Mesendoderm (in vitro differentiated cells): ENCODE data around the gene CYB561.
A peak's percentile ranks its signal among the peaks of the same experiment; 100 is the strongest.

Source experiments
- DNase-seq: peaks from one replicate; pipeline ENCODE4 v3.0.0; 2013
- H2AK5ac ChIP-seq: 2 replicates; pipeline ENCODE4 v1.6.1; 2013; ENCODE audit warnings: low read length, inconsistent platforms
- H2BK120ac ChIP-seq: 2 replicates; pipeline ENCODE4 v1.6.1; 2013; ENCODE audit warnings: low read depth, mild to moderate bottlenecking, low read length, moderate library complexity, mixed read lengths
- H2BK15ac ChIP-seq: replicated peaks from 2 replicates; pipeline ENCODE4 v1.6.1; 2013; ENCODE audit warnings: low read depth, mild to moderate bottlenecking, moderate library complexity
- H2BK5ac ChIP-seq: 2 replicates; pipeline ENCODE4 v1.6.1; 2013; ENCODE audit warnings: low read length, inconsistent platforms
- H3K18ac ChIP-seq: 2 replicates; pipeline ENCODE4 v1.6.1; 2013; ENCODE audit warnings: mild to moderate bottlenecking, low read length, mixed read lengths
- H3K23ac ChIP-seq: one replicate; pipeline ENCODE4 v1.6.1; 2013; ENCODE audit warnings: low read length
- H3K27ac ChIP-seq: 2 replicates; pipeline ENCODE4 v1.5.1; 2013; ENCODE audit warnings: low read depth, mild to moderate bottlenecking, inconsistent platforms, low read length, moderate library complexity
- H3K27me3 ChIP-seq: 2 replicates; pipeline ENCODE4 v1.6.1; 2013; ENCODE audit warnings: low read length, control low read depth, mild to moderate bottlenecking, inconsistent platforms; ENCODE audit not compliant: insufficient read depth, poor library complexity
- H3K36me3 ChIP-seq: 2 replicates; pipeline ENCODE4 v1.6.1; 2013; ENCODE audit warnings: low read length, inconsistent platforms; ENCODE audit not compliant: control insufficient read depth, insufficient read depth
- H3K4ac ChIP-seq: one replicate; pipeline ENCODE4 v1.6.1; 2013; ENCODE audit warnings: low read depth, mild to moderate bottlenecking, low read length, moderate library complexity
- H3K4me1 ChIP-seq: 2 replicates; pipeline ENCODE4 v1.6.1; 2013; ENCODE audit warnings: low read depth, low read length, inconsistent platforms; ENCODE audit not compliant: control insufficient read depth
- H3K4me2 ChIP-seq: 2 replicates; pipeline ENCODE4 v1.6.1; 2013; ENCODE audit warnings: low read length
- H3K4me3 ChIP-seq: 2 replicates; pipeline ENCODE4 v1.5.1; 2013; ENCODE audit warnings: mild to moderate bottlenecking, low read length
- H3K56ac ChIP-seq: one replicate; pipeline ENCODE4 v1.6.1; 2013; ENCODE audit warnings: low read length
- H3K79me1 ChIP-seq: 2 replicates; pipeline ENCODE4 v1.6.1; 2013; ENCODE audit warnings: low read length, inconsistent platforms
- H3K79me2 ChIP-seq: 2 replicates; pipeline ENCODE4 v1.6.1; 2013; ENCODE audit warnings: mild to moderate bottlenecking, low read length; ENCODE audit not compliant: control insufficient read depth, insufficient read depth
- H3K9ac ChIP-seq: 2 replicates; pipeline ENCODE4 v1.6.1; 2013; ENCODE audit warnings: low read length, inconsistent platforms
- H4K5ac ChIP-seq: one replicate; pipeline ENCODE4 v1.6.1; 2013; ENCODE audit warnings: low read length
- H4K8ac ChIP-seq: one replicate; pipeline ENCODE4 v1.6.1; 2013; ENCODE audit warnings: low read depth, mild to moderate bottlenecking, control low read depth, low read length, moderate library complexity
- WGBS: extraction: QIAGEN DNeasy Blood & Tissue Kit; methylation state at CpG from one replicate; pipeline ENCODE4 v1.1.7; 2013; ENCODE audit warnings: low lambda C conversion rate, missing lambda C conversion rate; ENCODE audit not compliant: insufficient coverage; ENCODE audit errors: extremely low coverage; 5-methylcytosine and 5-hydroxymethylcytosine counted together

Gene CYB561

DNA sequence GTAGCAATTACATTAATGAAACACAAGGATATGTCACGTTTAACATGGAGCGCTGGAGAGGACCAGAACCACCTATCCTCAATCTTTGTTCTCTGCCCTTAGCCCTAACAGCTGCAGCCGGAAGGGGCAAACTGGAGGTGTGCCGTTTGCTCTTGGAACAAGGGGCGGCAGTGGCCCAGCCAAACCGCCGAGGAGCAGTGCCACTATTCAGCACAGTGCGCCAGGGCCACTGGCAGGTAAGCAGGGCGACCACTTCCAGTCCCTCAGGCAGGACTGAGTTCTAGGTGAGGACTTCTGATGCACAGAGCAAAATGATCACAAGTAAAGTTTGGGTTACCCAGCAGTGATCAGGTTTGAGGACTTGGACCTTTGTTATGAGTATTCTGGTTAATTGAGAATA is 41.1 kb downstream of the CYB561 start:
- no peaks in the 10 kb centered on the region for H3K79me1 ChIP-seq
- H3K56ac ChIP-seq, result no peak overlapping the region
- no peaks in the 10 kb centered on the region for H3K4me1 ChIP-seq
- no CpG with 5 or more reads among the region's 9 CpGs for WGBS
- no peak overlapping the region for H2BK120ac ChIP-seq
- H2AK5ac ChIP-seq, result no peak overlapping the region
- no peak overlapping the region for H2BK15ac ChIP-seq
- H4K8ac ChIP-seq, result no peak overlapping the region
- DNase-seq, result no peak
- H3K4ac ChIP-seq, result no peak overlapping the region
- no peak overlapping the region for H3K23ac ChIP-seq
- H3K27ac ChIP-seq, result no peak overlapping the region
- H3K9ac ChIP-seq, result no peak overlapping the region
- no peaks in the 10 kb centered on the region for H3K27me3 ChIP-seq
- H4K5ac ChIP-seq, result no peak overlapping the region
- no peak overlapping the region for H3K4me2 ChIP-seq
- no peak overlapping the region for H2BK5ac ChIP-seq
- no peaks in the 10 kb centered on the region for H3K79me2 ChIP-seq
- no peaks in the 10 kb centered on the region for H3K36me3 ChIP-seq
- no peak overlapping the region for H3K4me3 ChIP-seq
- no peak overlapping the region for H3K18ac ChIP-seq

DNA sequence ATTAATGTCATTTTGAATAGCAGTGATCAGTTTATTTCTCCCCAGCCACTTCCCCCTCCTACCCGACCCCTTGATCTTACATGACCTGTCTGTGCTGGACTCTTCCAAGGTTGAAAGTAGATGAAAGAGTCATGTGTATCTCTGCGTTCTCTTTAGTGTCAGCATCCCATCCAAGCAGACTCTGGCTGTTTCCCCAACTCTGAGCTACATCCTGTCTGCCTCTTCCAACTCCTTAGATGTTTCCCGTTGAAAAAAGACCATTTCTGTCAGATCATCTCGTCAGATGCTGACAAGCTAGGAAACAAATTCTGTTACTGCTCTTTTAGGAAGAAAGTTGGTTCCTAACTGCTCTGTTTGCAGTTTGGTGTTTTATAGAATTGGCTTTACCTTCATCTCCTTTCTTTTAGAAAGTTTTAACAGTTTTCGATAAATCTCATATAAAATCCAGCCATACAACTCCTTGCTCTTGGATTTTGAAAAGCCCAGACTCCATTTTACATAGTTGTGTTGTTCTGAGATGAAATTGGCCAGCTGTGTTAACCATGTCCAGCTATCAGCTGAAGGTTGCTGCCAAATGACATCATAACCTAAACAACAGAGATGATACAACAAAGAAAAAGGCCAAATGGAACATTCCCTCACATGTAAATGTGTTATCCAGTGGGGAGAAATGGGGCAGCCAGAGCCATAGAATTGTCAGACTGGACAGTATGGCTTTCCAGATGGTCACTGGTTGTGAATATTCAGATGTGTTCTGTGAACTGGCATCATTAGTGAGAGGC is 43.5 kb downstream of the CYB561 start:
- no peaks in the 10 kb centered on the region for H3K79me2 ChIP-seq
- no peak overlapping the region for H2AK5ac ChIP-seq
- H2BK120ac ChIP-seq, result no peak overlapping the region
- H3K23ac ChIP-seq, result no peak overlapping the region
- no peak overlapping the region for H3K4me3 ChIP-seq
- no peak overlapping the region for H3K4ac ChIP-seq
- no peaks in the 10 kb centered on the region for H3K4me1 ChIP-seq
- H4K5ac ChIP-seq, result no peak overlapping the region
- H2BK15ac ChIP-seq, result no peak overlapping the region
- no peak overlapping the region for H3K18ac ChIP-seq
- no peak overlapping the region for H2BK5ac ChIP-seq
- DNase-seq, result no peak
- no peaks in the 10 kb centered on the region for H3K79me1 ChIP-seq
- no peaks in the 10 kb centered on the region for H3K36me3 ChIP-seq
- no peak overlapping the region for H3K56ac ChIP-seq
- no peak overlapping the region for H3K9ac ChIP-seq
- H4K8ac ChIP-seq, result no peak overlapping the region
- H3K4me2 ChIP-seq, result no peak overlapping the region
- no CpG with 5 or more reads among the region's 5 CpGs for WGBS
- no peak overlapping the region for H3K27ac ChIP-seq
- no peaks in the 10 kb centered on the region for H3K27me3 ChIP-seq

DNA sequence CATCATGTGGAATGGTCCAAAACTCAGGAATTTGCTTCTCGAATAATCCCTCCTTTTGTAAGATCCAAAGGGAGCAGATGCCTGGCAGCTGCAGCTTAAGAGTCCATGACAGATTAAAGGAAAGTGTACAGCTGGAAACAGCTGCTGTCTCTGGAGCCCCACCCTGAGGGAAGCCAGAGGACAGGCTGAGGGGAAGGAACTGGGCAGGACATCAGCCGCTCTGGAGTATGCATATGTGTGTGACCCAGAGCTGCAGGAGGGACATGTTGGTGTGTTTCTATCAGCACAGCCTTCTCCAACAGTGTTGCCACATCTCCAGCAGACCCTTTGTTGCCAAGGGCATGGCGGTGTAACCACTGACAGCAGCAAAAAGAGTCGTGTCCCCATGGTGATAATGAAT is 46.2 kb downstream of the CYB561 start:
- H3K27ac ChIP-seq, result no peak overlapping the region
- no peaks in the 10 kb centered on the region for H3K79me2 ChIP-seq
- H4K5ac ChIP-seq, result no peak overlapping the region
- no peak overlapping the region for H2BK120ac ChIP-seq
- no peak overlapping the region for H3K56ac ChIP-seq
- H3K4ac ChIP-seq, result no peak overlapping the region
- no peak overlapping the region for H2BK15ac ChIP-seq
- no peaks in the 10 kb centered on the region for H3K79me1 ChIP-seq
- no peaks in the 10 kb centered on the region for H3K27me3 ChIP-seq
- no peak overlapping the region for H3K4me3 ChIP-seq
- no CpG with 5 or more reads among the region's 4 CpGs for WGBS
- no peaks in the 10 kb centered on the region for H3K4me1 ChIP-seq
- no peak overlapping the region for H3K9ac ChIP-seq
- no peak overlapping the region for H3K4me2 ChIP-seq
- H2AK5ac ChIP-seq, result no peak overlapping the region
- no peak overlapping the region for H3K18ac ChIP-seq
- DNase-seq, result peak; percentile 10
- no peak overlapping the region for H4K8ac ChIP-seq
- H3K23ac ChIP-seq, result peak overlapping the region; percentile 31
- H2BK5ac ChIP-seq, result no peak overlapping the region
- H3K36me3 ChIP-seq, result no peaks in the 10 kb centered on the region

DNA sequence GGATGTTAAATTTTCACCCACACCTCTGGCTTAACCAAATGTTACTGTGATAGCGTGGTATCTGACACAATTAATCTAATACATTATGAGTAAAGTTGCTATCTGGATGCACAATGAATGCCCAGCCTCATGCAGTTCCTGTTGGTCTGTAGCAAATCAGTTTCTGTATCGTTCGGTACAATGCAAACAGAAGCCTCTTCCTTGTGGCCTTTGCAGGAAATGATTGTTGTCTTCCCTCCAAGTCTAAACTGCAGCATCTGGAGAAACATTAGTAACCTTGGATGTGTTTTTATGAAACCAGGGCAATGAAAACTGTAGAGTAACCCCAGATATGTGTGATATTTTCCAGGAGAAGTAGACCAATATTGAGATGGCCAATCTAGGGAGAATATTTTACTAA is 46.8 kb downstream of the CYB561 start:
- Histone ChIP-seq H2AK5ac (no peak overlapping the region), H3K79me1 (no peaks in the 10 kb centered on the region), H3K79me2 (no peaks in the 10 kb centered on the region), H3K56ac (no peak overlapping the region), H3K4me3 (no peak overlapping the region), H3K9ac (no peak overlapping the region), H3K4ac (no peak overlapping the region), H3K4me2 (no peak overlapping the region), H3K18ac (no peak overlapping the region), H4K5ac (no peak overlapping the region), H4K8ac (no peak overlapping the region), H3K23ac (no peak overlapping the region), H3K36me3 (no peaks in the 10 kb centered on the region), H2BK5ac (no peak overlapping the region), H3K27ac (no peak overlapping the region), H3K27me3 (no peaks in the 10 kb centered on the region), H2BK15ac (no peak overlapping the region), H2BK120ac (no peak overlapping the region), H3K4me1 (no peaks in the 10 kb centered on the region)
- no CpG with 5 or more reads among the region's 3 CpGs for WGBS
- no peak for DNase-seq

DNA sequence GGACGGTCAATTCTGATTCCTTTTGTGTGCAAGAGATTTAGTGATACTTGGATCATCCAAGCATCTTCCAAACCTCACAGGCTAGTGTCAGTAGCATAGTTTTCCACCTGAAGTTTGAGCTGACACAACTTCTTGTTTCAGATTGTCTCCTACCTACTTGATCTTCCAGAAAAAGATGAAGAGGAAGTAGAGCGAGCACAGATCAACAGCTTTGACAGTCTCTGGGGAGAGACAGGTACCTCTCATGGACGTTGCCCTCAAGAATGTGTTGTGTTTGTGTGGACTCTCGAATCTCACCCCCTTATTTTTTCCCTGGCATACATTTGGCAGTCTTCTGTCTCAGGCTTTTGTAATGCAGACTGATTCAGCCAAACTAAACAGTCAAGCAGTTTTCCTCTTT is 47.4 kb downstream of the CYB561 start:
- Histone ChIP-seq H3K4me3 (no peak overlapping the region), H3K18ac (no peak overlapping the region), H3K27ac (no peak overlapping the region), H3K36me3 (no peaks in the 10 kb centered on the region), H3K9ac (no peak overlapping the region), H3K79me2 (no peaks in the 10 kb centered on the region), H2BK120ac (no peak overlapping the region), H3K4me2 (no peak overlapping the region), H3K56ac (no peak overlapping the region), H3K79me1 (no peaks in the 10 kb centered on the region), H2AK5ac (no peak overlapping the region), H4K5ac (no peak overlapping the region), H3K27me3 (no peaks in the 10 kb centered on the region), H3K23ac (no peak overlapping the region), H3K4me1 (no peaks in the 10 kb centered on the region), H4K8ac (no peak overlapping the region), H3K4ac (no peak overlapping the region), H2BK5ac (no peak overlapping the region), H2BK15ac (no peak overlapping the region)
- WGBS, result no CpG with 5 or more reads among the region's 4 CpGs
- DNase-seq, result no peak
